D721Med (cell line): Measurements from ENCODE around the gene HFM1.
"Not testable (repeated sequence)": the region's sequence is repeated elsewhere in the genome, so short reads cannot be mapped to it uniquely, and the experiment has no call there.

Experiments
- DNase-seq: peaks from one replicate; pipeline ENCODE4 v3.0.0; 2011; ENCODE audit warnings: low spot score; ENCODE audit not compliant: insufficient read length
- FAIRE-seq: peaks from 2 replicates; lab custom pipeline; 2011; peaks lifted over from hg19 to GRCh38; lab: Jason Lieb, UNC
- CTCF ChIP-seq: IDR thresholded peaks from 2 replicates; pipeline ENCODE4 v1.5.1; 2012; ENCODE audit warnings: mild to moderate bottlenecking, control low read depth; ENCODE audit not compliant: insufficient read depth; ENCODE audit errors: missing control alignments

The HFM1 gene

GRCh38 chr1:91404151-91405012, at the start of gene HFM1:
Gene HFM1, minus strand, starts transcription at chr1:91404837. Its CDS starts 3,755 bp downstream, at chr1:91401082.
- peak; percentile 39 for DNase-seq
- TF ChIP-seq CTCF: peak; percentile 9
- FAIRE-seq: no peak

GRCh38 chr1:91454136-91454535, 49.5 kb upstream of the HFM1 start:
- no peak for FAIRE-seq
- no peak for TF ChIP-seq CTCF

GRCh38 chr1:91450260-91450659, 45.6 kb upstream of the HFM1 start:
- no peak for TF ChIP-seq CTCF
- FAIRE-seq: no peak
- DNase-seq: no peak

More at GRCh38 chr1:91454136-91454535, 49.5 kb upstream of the HFM1 start:
- no peak for DNase-seq

GRCh38 chr1:91447782-91448181, 43.1 kb upstream of the HFM1 start:
- DNase-seq: not testable (repeated sequence)

GRCh38 chr1:91441980-91442379, 37.3 kb upstream of the HFM1 start:
- not testable (repeated sequence) for DNase-seq, FAIRE-seq

More at GRCh38 chr1:91447782-91448181, 43.1 kb upstream of the HFM1 start:
- FAIRE-seq: not testable (repeated sequence)

- DNase-seq: no peak
- peak; percentile 42 for TF ChIP-seq CTCF
- FAIRE-seq: no peak
Observed at GRCh38 chr1:91440847-91441246, 36.2 kb upstream of the HFM1 start.

GRCh38 chr1:91439016-91439415, 34.4 kb upstream of the HFM1 start:
- no peak for FAIRE-seq
- TF ChIP-seq CTCF: no peak
- DNase-seq: no peak

GRCh38 chr1:91428182-91428798, 23.7 kb upstream of the HFM1 start:
- no peak for TF ChIP-seq CTCF
- no peak for FAIRE-seq
- DNase-seq: no peak
